Measurements from ENCODE around the gene ATP6AP2.
"Not testable (repeated sequence)": the region's sequence is repeated elsewhere in the genome, so short reads cannot be mapped to it uniquely, and the experiment has no call there.

The ATP6AP2 gene

GRCh38 chrX:40575411-40575810 lies 5.4 kb upstream of the ATP6AP2 start:
- DNase-seq (ENCODE audit: low read depth in 2 of 2), result not testable (repeated sequence)

- no peak for DNase-seq (ENCODE audit: low read depth in 2 of 2)
Observed at GRCh38 chrX:40576291-40576690, 4.5 kb upstream of the ATP6AP2 start.

- no peak for DNase-seq (ENCODE audit: low read depth in 2 of 2)
Observed at GRCh38 chrX:40578039-40578695, 2.6 kb upstream of the ATP6AP2 start.

- no peak for DNase-seq (ENCODE audit: low read depth in 2 of 2)
Observed at GRCh38 chrX:40579141-40579540, 1.6 kb upstream of the ATP6AP2 start.

GRCh38 chrX:40579900-40580536 lies 752 bp upstream of the ATP6AP2 start:
- no peak for DNase-seq (ENCODE audit: low read depth in 2 of 2)

GRCh38 chrX:40581336-40581920 lies 658 bp downstream of the ATP6AP2 start:
- no peak for DNase-seq (ENCODE audit: low read depth in 2 of 2)

- DNase-seq (ENCODE audit: low read depth in 2 of 2), result not testable (repeated sequence)
Observed at GRCh38 chrX:40582178-40582577, 1.4 kb downstream of the ATP6AP2 start.

GRCh38 chrX:40582811-40583210 lies 2.0 kb downstream of the ATP6AP2 start:
- DNase-seq (ENCODE audit: low read depth in 2 of 2), result no peak

- DNase-seq (ENCODE audit: low read depth in 2 of 2), result not testable (repeated sequence)
Observed at GRCh38 chrX:40587623-40588022, 6.9 kb downstream of the ATP6AP2 start.

- DNase-seq (ENCODE audit: low read depth in 2 of 2), result not testable (repeated sequence)
Observed at GRCh38 chrX:40589616-40590321, 9.0 kb downstream of the ATP6AP2 start.

- DNase-seq (ENCODE audit: low read depth in 2 of 2), result no peak
Observed at GRCh38 chrX:40603446-40603845, 22.7 kb downstream of the ATP6AP2 start.

- DNase-seq (ENCODE audit: low read depth in 2 of 2), result no peak
Observed at GRCh38 chrX:40607381-40607780, 26.6 kb downstream of the ATP6AP2 start.

- no peak for DNase-seq (ENCODE audit: low read depth in 2 of 2)
Observed at GRCh38 chrX:40612511-40612910, 31.7 kb downstream of the ATP6AP2 start.

GRCh38 chrX:40615976-40616375 lies 35.2 kb downstream of the ATP6AP2 start:
- no peak for DNase-seq (ENCODE audit: low read depth in 2 of 2)

GRCh38 chrX:40617566-40617965 lies 36.8 kb downstream of the ATP6AP2 start:
- DNase-seq (ENCODE audit: low read depth in 2 of 2), result no peak

- DNase-seq (ENCODE audit: low read depth in 2 of 2), result no peak
Observed at GRCh38 chrX:40622479-40623138, 41.8 kb downstream of the ATP6AP2 start.

GRCh38 chrX:40623139-40623536 lies 42.4 kb downstream of the ATP6AP2 start, which contains the start of gene MPC1L:
TSS of gene MPC1L (plus strand) at chrX:40623428. CDS start at chrX:40623566, 138 bp downstream.
- DNase-seq (ENCODE audit: low read depth in 2 of 2), result no peak

- no peak for DNase-seq (ENCODE audit: low read depth in 2 of 2)
Observed at GRCh38 chrX:40623665-40624064, 42.9 kb downstream of the ATP6AP2 start.

GRCh38 chrX:40625294-40625693 lies 44.5 kb downstream of the ATP6AP2 start:
- DNase-seq (ENCODE audit: low read depth in 2 of 2), result no peak

GRCh38 chrX:40628506-40628905 lies 47.7 kb downstream of the ATP6AP2 start:
- no peak for DNase-seq (ENCODE audit: low read depth in 2 of 2)

GRCh38 chrX:40632199-40632598 lies 51.4 kb downstream of the ATP6AP2 start:
- DNase-seq (ENCODE audit: low read depth in 2 of 2), result no peak

- DNase-seq (ENCODE audit: low read depth in 2 of 2), result no peak
Observed at GRCh38 chrX:40637687-40638086, 56.9 kb downstream of the ATP6AP2 start.

Measured in activated CD8-positive, alpha-beta memory T cell treated with anti-CD3 and anti-CD28 coated beads for 4 hours (primary cell).